ENCODE data around the gene PCDH9. TPM values are rescaled to one million over a fixed set of nuclear protein-coding genes. Genes with fewer than 3 reads are reported as not detected.

PCDH9 gene
- total RNA-seq, 1 experiment from 2014 or later = 10.1 TPM

- BruUV-seq (replicated peaks) = no TSS peak
- Mint-ChIP-seq H3K9me3 (ENCODE audit: unreplicated experiment) (no peaks in the 10 kb centered on the region), H3K27ac (ENCODE audit: low read depth, unreplicated experiment) (no peak overlapping the region), H3K36me3 (ENCODE audit: insufficient read depth, unreplicated experiment) (no peaks in the 10 kb centered on the region), H3K4me1 (ENCODE audit: insufficient read depth, unreplicated experiment) (no peaks in the 10 kb centered on the region), H3K27me3 (ENCODE audit: insufficient read depth, unreplicated experiment) (no peaks in the 10 kb centered on the region), H3K4me3 (ENCODE audit: unreplicated experiment) (no peak overlapping the region)
- no peak for DNase-seq (ENCODE audit: unreplicated experiment)
- POLR2A ChIA-PET = interaction anchor here (1.8 kb wide), 1 partner anchor 11 kb away, joined by 4 read pairs; no protein-coding TSS in a partner anchor
- TF ChIP-seq CTCF (IDR thresholded peaks at IDR 0.05; ENCODE audit: unreplicated experiment) = no peak
- intact Hi-C loops (cut with micrococcal nuclease) = no loop called here
- CTCF ChIA-PET = interaction anchor here (0.7 kb wide), 1 partner anchor 44 kb away, joined by 3 read pairs; no protein-coding TSS in a partner anchor
Measured at GRCh38 chr13:66518068-66518467, 712.1 kb downstream of the PCDH9 start.

- BruUV-seq (replicated peaks) = no TSS peak
- POLR2A ChIA-PET = interaction anchor here (0.5 to 1.2 kb wide), 2 partner anchors 31 to 716 kb away, joined by 3 to 4 read pairs; no protein-coding TSS in a partner anchor
- H3K4me1 Mint-ChIP-seq (ENCODE audit: insufficient read depth, unreplicated experiment) = no peaks in the 10 kb centered on the region
- DNase-seq (ENCODE audit: unreplicated experiment) = no peak
- no peak overlapping the region for H3K4me3 Mint-ChIP-seq (ENCODE audit: unreplicated experiment)
- CTCF ChIA-PET = interaction anchor here (0.6 to 0.7 kb wide), 2 partner anchors 26 to 30 kb away, joined by 3 read pairs; no protein-coding TSS in a partner anchor
- no peaks in the 10 kb centered on the region for H3K27me3 Mint-ChIP-seq (ENCODE audit: insufficient read depth, unreplicated experiment)
- no peak overlapping the region for H3K27ac Mint-ChIP-seq (ENCODE audit: low read depth, unreplicated experiment)
- intact Hi-C loops (cut with micrococcal nuclease) = no loop called here
- no peaks in the 10 kb centered on the region for H3K9me3 Mint-ChIP-seq (ENCODE audit: unreplicated experiment)
- no peak for TF ChIP-seq CTCF (IDR thresholded peaks at IDR 0.05; ENCODE audit: unreplicated experiment)
- H3K36me3 Mint-ChIP-seq (ENCODE audit: insufficient read depth, unreplicated experiment) = peaks cover 6% of the 10 kb centered on the region
Measured at GRCh38 chr13:66513728-66514127, 716.4 kb downstream of the PCDH9 start.

- no TSS peak for BruUV-seq (replicated peaks)
- ChIA-PET POLR2A (no interaction called here), CTCF (no interaction called here)
- Mint-ChIP-seq H3K36me3 (ENCODE audit: insufficient read depth, unreplicated experiment) (peaks cover 6% of the 10 kb centered on the region), H3K9me3 (ENCODE audit: unreplicated experiment) (no peaks in the 10 kb centered on the region), H3K4me3 (ENCODE audit: unreplicated experiment) (no peak overlapping the region), H3K27me3 (ENCODE audit: insufficient read depth, unreplicated experiment) (no peaks in the 10 kb centered on the region), H3K4me1 (ENCODE audit: insufficient read depth, unreplicated experiment) (peaks cover under 1% of the 10 kb centered on the region), H3K27ac (ENCODE audit: low read depth, unreplicated experiment) (no peak overlapping the region)
- no peak for DNase-seq (ENCODE audit: unreplicated experiment)
- TF ChIP-seq CTCF (IDR thresholded peaks at IDR 0.05; ENCODE audit: unreplicated experiment) = no peak
- intact Hi-C loops (cut with micrococcal nuclease) = no loop called here
Measured at GRCh38 chr13:66509175-66509574, 721.0 kb downstream of the PCDH9 start.

GRCh38 chr13:66508153-66508909, 721.8 kb downstream of the PCDH9 start:
- no peak overlapping the region for H3K4me3 Mint-ChIP-seq (ENCODE audit: unreplicated experiment)
- BruUV-seq (replicated peaks) = no TSS peak
- no peak for TF ChIP-seq CTCF (IDR thresholded peaks at IDR 0.05; ENCODE audit: unreplicated experiment)
- no peak for DNase-seq (ENCODE audit: unreplicated experiment)
- H3K9me3 Mint-ChIP-seq (ENCODE audit: unreplicated experiment) = no peaks in the 10 kb centered on the region
- ChIA-PET CTCF (interaction anchor here (1.3 kb wide), 1 partner anchor 63 kb away, joined by 3 read pairs; no protein-coding TSS in a partner anchor), POLR2A (no interaction called here)
- peaks cover 6% of the 10 kb centered on the region for H3K36me3 Mint-ChIP-seq (ENCODE audit: insufficient read depth, unreplicated experiment)
- H3K27ac Mint-ChIP-seq (ENCODE audit: low read depth, unreplicated experiment) = no peak overlapping the region
- intact Hi-C loops (cut with micrococcal nuclease) = no loop called here
- no peaks in the 10 kb centered on the region for H3K27me3 Mint-ChIP-seq (ENCODE audit: insufficient read depth, unreplicated experiment)
- peaks cover 6% of the 10 kb centered on the region for H3K4me1 Mint-ChIP-seq (ENCODE audit: insufficient read depth, unreplicated experiment)

Measured in MCF 10A (cell line).